HG02642 (cell line): Measurements from ENCODE around the gene ATP5F1E.
"Not testable (repeated sequence)": the region's sequence is repeated elsewhere in the genome, so short reads cannot be mapped to it uniquely, and the experiment has no call there.

Source experiments
- ATAC-seq: cut with Tn5 transposase; IDR thresholded peaks from one replicate; pipeline ENCODE4 v1.9.1; 2021; ENCODE audit warnings: mild to moderate bottlenecking; ENCODE audit not compliant: unreplicated experiment, poor library complexity

ATP5F1E gene

DNA sequence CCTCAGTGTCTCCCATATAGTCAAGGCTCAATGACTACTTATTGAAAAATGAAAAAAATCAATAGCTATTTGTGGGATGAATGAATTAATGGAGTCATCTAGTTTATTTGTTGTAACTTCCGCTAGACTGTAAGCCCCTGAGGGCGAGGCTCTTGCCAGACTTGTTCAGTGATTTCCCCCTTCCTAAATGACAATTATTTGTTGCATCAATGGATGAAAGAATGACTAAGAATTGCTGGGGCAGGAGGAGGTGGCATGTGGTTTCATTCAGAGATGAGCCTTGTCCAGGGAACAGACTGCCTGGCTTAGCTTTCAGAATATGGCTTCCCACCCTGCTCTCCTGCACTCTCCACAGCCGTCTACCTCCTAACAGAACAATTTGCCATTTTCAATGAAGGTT is 11.6 kb upstream of the ATP5F1E start:
- no peak for ATAC-seq

DNA sequence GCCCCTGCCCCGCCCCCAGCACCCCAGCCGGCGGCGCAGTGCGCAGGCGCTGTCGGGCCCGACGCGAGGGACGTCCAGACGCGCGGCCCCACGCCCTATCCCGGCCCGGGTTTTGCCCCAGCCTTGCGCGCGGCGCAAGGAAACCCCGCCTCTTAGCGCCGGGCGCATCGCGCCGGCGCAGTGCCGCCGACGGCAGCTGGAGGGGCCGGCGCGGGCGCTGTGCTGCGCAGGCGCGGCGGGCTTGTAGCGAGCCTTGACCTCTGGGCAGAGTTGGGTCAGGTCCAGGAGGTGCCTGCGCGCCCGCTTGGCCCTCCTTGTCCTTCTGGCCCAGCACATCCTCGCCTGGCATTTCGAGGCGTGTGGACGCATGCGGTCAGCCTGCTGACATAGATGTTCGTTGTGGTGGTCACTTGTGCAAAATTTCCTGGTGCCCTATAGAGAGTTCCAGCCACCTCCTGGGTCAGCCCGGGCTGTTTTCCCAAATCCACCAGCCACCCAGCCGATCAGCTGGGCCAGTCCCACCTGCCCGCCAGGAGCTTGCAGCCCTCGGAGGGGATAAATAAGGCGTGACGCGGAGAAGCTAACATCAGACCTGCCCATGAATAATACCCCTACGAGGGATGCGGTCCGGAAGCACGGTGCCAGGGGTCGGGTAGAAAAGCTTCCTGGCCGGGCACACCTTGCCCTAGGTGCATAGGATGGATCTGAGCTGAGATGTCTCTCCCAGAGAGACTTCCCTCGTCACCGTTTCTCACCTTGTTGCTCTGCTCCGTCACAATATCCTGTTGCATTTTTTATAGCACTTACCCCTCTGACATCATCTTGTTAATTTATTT is 10.9 kb upstream of the ATP5F1E start:
- ATAC-seq, result peak; percentile 97

DNA sequence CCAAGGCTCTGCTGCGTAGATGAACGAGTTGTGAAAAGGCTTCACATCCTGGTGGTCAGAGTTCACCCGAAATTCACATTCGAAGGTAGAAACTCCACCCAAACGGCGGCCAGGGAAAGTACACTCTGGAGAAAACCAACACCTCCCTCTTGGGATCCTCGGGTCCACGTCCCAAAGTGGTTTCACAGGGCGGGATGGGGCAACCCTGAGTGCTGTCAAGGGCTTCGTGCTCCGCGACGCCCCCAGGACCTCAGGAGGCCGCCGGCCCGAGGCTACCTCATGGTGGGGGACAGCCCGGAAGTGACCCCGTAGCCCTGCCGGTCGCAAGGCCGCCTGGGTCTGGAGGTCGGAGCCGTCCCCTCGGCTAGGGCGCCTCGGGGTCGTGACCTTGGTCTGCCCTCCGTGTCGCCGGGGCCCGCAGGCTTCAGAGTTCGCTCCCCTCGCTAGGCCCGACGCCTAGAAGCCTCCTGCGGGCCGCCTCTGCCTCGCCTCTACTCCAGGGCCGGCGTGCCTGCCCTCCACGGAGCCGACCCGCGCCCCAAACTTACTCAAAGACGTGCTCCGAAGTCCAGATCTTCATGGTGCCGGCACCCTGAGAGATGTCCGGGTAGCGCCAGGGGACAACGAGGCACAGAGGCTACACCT is 10.1 kb upstream of the ATP5F1E start, which contains the start of gene PRELID3B:
Gene PRELID3B (minus strand): TSS at position 636 of the 645 bp plus-strand sequence. CDS start 56 bp downstream, at position 580.
- ATAC-seq, result peak; percentile 34

DNA sequence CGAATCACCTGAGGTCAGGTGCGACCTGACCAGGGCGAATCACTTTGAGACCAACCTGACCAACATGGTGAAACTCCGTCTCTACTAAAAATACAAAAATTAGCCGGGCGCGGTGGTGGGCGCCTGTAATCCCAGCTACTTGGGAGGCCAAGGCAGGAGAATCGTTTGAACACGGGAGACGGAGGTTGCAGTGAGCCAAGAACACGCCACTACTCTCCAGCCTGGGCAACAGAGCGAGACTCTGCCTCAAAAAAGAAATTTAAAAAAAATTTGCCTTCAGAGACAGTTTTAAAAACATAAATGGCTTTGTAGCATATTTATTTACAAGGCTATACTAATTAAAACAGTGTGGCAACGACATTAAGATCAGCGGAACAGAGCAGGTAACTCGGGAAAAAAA is 9.4 kb upstream of the ATP5F1E start:
- not testable (repeated sequence) for ATAC-seq

DNA sequence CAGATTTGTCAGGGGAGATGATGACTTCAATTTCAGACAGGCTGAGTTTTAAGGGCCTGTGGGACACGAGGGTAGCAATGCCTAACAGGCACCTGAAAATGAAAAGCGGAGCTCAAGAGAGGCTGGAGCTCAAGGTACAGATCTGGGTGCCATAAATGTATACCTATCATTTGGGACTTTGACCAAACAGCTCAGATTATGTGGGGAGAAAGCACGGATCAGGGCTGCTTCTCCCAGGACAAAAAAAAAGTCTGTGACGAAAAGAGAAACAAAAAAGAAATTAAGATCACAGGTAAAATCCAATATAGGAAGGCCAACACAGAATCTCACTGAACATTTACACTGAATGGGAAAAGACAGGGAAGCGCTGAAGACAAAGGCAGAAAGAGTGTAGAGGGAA is 8.5 kb upstream of the ATP5F1E start:
- no peak for ATAC-seq

DNA sequence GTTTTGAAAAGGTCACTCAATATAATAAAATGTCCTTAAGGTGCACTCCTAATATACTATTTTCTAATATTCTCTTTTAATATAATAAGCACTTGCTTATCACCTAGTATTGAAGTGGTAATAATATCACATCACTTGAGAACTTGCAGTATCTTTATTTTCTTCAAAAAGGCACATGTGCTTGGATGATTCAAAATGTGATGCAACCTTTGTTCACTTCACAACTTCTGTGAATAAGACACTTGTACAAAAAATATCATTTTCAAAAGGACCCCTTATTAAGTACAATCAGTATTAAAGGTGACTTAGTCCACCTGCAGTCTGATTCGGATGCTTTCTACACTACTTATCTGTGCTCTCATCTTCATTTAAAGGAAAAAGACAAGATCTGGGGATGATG is 7.1 kb upstream of the ATP5F1E start:
- no peak for ATAC-seq

DNA sequence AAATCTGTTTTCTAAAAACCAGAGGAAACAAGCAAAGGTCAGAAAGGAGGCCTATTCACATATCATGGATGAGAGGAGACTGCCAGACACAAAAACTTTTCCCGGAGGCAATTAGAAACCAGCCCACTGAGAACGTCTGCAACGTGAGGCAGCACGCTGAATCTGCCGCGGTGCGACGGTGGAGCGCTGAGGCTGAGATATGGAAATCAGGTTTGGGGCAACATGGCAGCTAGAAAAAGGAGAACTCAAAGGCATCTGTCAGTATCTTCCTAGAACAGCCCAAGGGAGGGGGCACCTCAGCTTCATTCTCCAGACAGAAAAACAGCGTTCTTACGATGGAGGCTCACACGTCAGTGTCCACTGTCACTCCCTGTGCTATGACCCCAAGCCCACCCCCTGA is 5.3 kb upstream of the ATP5F1E start:
- ATAC-seq, result no peak

DNA sequence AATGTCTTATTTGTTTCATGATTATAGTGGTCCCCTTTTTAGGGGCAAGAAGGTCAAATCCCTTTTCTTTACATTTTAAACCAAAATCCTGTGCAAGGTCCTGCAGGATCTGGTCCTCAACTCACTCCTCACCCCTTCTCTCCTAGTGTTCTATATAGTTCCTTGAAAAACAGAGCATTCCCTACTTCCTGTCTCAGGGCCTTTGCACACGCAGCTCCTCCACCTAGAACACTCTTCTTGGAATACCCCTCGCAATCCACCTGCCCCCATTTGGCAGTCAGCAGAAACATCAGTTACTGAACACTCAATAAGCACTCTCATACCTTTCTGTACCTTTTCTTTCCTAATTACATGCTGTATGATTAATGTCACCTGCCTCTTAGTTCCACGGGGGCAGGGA is 3.2 kb upstream of the ATP5F1E start:
- no peak for ATAC-seq

DNA sequence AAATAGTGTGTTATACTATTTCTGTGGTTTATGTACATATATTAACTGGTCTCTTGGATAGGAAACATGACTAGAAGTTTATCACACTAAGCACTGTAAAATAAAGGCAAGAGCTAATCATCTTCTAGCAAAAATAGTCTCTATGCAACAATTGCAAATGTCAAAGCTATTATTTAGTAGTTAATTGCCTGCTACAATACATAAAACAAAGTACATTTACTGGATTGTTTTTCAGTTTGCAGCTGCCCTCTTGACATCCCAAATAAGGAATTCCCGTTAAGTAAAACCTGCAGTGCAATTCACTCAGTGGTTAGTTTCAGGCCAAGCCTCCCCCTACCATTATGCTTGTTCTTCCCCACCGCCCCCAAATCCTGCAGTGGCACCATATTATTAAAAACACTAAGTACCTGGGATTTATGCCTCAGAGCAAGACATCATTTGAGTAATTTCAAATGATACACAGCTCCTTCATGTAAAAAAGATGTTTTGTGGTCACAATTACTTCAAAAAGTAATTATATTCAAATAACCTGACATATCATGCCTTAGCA is 1.6 kb upstream of the ATP5F1E start:
- no peak for ATAC-seq

DNA sequence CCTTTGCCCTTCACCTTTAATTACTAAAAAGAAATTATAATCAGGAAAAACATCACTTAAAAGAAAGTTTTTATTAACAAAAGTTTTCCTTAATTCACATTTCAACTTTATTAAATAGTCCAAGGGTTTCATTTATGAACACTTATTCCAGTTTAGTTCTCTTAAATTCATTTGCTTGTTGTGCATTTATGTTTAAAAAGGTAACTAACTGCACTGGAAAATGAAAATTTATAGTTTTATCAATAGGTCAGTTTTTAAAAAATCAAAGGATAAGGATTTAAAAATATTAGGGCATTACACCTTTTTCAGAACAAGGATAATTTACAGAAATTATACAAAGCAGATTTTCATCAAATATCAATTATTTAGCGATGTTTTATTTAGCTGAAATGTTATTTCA is 958 bp upstream of the ATP5F1E start:
- no peak for ATAC-seq

DNA sequence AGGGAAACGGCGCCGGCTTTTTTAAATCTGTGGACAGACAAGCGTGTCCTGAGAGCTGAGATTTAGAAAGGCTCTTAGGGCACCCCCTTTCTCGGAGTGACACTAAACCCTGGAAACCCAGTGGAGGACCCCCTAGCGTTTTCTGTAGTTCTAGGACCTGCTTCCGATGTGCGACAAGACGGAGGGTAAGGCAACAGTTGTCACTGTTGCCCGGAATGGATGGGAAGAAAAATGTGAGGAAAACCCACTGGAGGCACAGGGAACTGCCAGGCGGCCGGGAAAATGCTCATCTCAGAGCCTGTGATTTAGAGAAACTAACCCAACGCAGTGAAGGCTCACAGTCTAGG is 551 bp upstream of the ATP5F1E start:
- ATAC-seq, result no peak

DNA sequence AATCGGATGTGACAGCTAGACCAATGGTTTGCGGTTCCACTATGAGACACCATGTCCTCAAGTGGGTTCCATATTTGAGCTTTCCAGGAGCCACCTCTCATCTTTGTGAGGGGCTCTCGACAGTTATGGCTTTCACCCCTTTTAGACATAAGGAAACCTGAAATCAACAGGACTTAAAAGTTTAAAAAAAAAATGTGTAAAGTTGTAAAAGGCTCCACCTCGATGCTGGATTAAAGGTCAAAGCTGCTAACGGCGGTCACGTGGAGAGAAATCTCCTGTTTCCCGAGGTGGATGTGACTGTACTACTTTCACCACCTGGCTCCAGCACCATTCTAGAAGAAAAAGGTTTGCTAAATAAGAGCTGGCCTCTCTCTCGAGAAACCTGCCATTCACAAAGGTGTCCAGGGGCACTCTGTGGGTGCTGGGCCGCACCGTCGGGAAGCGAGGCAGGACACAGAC is 542 bp downstream of the ATP5F1E start:
- ATAC-seq, result no peak

DNA sequence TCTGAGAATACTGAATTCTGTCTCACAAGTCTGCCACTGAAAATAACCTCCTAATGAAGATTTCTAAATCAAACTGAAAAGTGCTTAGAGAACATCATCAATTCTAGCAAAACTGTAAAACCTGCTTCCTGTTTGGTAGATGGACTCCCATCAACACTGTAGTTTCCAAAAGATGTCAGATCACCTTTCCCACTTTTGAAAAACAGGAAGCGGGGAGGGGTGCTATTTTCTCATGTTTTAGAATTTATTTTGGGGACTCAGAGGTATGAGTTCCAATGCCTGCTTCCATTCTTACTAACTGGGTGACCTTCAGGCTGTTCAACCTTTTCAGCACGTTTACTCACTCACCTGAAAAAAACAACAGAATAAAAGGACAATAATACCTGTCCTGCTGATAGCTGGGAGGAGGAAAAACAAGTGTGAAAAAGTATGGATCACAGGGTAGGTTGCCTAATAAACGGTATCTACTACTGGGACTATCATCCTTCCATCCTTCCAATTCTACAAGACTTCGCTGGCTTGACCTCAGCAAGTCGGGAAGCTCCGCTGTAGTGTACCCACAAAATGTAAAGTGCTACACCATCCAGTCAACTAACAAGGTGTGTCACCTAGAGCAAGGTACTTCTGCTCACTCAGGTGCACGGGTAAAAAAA is 1.1 kb downstream of the ATP5F1E start:
- ATAC-seq, result no peak

DNA sequence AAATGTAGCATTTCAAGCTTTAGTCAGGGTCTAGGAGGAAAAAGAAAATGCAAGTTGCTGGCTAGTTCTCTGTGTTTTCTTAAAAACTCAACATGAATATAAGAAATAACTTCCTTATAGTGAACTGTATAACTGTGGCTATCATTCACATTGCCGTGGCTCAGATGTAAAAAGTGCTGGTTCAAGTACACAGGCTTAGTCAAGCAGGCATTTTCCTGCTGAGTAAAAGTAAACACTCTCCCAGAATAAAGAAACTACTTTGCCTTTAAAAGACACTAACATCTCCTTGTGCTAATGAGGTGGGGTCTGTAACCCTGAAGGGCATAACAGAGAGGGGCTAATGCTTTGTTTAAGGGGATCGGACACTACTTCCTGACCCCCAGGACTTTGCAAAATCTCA is 3.3 kb downstream of the ATP5F1E start:
- no peak for ATAC-seq

DNA sequence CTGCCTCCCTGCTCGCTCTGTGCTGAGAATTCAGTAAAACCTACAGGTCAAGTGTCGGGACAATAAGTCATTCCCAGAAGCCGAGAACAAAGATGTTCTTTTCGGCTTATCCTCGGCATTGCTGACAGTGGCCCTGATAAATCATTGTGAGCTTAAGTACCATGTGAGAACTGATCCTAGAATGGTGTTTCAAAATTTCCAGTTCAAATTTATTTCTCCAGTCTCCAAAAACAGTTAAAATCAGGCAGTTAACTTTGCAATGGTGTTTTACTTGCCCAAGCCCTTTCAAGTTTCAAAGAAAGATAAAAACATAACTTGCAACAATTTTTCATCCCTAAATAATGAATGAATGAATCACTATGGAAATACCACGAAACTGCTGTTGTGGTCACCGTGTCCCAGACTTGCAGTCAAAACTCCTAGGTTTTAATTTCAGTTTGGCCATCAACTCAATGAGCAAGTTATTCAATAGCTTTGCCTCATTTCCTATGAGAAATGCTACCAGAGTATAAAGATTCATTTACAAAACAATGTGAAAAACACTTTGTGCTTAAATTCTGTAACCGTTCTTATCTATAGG is 4.3 kb downstream of the ATP5F1E start:
- ATAC-seq, result no peak

DNA sequence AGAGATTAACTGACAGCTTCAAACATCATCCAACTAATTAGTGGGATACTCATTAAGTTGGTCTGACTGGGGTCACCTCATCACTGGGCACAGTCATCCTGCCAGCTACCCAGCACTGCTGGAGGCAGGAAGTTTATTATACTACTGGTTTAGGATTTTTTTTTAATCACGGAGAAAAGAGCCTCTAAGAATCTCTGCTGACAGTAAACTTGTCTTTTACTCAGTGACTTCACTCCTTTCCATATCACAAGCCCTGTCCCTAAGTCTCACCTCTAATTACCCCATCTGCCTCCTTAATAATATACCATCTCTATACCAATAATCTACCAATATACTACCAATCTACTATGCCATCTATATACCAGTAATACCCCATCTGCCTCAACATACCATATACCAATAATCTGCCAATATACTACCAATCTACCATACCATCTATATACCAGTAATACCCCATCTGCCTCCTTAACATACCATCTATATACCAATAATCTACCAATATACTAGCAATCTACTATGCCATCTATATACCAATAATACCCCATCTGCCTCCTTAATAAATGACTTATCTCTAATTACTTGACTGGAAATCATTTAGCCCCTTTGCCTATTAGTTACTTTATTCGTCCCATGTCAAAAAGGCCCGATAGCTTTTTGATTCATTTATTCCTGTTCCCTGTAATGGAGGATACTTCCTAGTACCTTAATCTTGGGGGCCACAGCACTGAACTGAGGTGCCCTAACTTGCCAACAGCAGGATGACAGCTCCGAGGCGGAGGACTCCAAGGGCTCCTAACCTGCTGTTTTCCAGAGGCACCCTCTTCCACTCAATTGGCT is 5.0 kb downstream of the ATP5F1E start:
- no peak for ATAC-seq

DNA sequence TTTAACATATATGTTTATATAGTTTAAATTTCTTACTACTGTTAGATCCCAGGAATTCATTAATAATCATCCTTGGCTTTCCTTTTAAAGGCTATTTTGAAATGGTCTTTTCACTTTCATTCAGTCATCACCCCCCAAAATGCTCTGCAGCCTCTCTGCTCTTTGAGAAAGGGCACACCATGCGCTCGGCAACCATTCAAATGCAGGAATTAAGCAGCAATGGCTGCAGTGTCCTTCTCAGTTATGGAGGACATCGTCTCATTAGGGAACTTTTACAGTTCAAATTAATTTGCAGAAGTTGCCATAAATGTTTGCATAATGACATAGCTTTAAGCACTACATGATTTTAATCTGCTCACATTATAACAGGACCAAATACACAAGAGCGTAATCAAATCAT is 6.6 kb downstream of the ATP5F1E start:
- ATAC-seq, result no peak

DNA sequence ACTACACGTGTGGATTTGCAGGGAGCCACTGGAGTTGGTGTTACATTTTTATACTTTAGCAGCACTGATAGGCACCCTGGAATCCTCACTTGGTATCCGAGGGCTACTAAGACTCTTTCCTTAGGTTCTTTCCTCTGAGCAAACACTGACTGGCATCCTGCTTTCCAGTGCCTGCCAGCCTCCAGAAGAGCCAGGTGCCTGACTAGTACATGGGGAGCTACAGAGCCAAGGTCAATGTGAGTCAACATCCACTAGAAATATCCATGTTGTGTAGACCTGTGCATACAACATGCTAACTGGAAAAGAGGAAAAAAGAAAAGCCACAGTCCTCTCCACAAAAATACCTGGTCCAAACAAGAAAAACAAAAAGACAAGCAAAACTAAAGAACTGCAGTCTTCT is 7.0 kb downstream of the ATP5F1E start:
- no peak for ATAC-seq

DNA sequence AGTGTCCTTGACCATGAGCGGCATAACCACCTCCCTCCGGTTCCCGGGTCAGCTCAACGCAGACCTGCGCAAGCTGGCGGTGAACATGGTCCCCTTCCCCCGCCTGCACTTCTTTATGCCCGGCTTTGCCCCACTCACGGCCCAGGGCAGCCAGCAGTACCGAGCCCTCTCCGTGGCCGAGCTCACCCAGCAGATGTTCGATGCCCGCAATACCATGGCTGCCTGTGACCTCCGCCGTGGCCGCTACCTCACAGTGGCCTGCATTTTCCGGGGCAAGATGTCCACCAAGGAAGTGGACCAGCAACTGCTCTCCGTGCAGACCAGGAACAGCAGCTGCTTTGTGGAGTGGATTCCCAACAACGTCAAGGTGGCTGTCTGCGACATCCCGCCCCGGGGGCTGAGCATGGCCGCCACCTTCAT is 8.0 kb downstream of the ATP5F1E start:
- no peak for ATAC-seq

DNA sequence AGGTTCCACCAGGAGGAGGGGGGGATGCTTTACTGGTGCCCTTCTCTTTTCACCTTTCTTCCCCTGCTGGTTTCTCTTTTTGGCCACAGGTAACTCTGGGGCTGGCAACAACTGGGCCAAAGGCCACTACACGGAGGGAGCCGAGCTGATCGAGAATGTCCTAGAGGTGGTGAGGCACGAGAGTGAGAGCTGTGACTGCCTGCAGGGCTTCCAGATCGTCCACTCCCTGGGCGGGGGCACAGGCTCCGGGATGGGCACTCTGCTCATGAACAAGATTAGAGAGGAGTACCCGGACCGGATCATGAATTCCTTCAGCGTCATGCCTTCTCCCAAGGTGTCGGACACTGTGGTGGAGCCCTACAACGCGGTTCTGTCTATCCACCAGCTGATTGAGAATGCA is 8.5 kb downstream of the ATP5F1E start:
- no peak for ATAC-seq
